Activated naive CD8-positive, alpha-beta T cell treated with anti-CD3 and anti-CD28 coated beads, Interleukin-2, amount 10 ng/mL, durations not matched to agents 7 days and 5 days (primary cell): ENCODE data around the gene SYT17. TPM values are rescaled to one million over a fixed set of nuclear protein-coding genes. Genes with fewer than 3 reads are reported as not detected.

ENCODE experiments used
- ATAC-seq: fragments of 150-1000 bp; cut with Tn5 transposase; one replicate; pipeline ENCODE4 v1.10.0; 2021; ENCODE audit warnings: low read depth, moderate library complexity
- POLR2A ChIA-PET: fragments of 350-600 bp; sonication (Branson Sonifier 250); formaldehyde crosslinking; loops from one replicate; lab custom pipeline; 2021; ENCODE audit warnings: antibody characterized with exemption; lab: Charles Lee
- DNase-seq: peaks from one replicate; pipeline ENCODE4 v3.0.0; 2021
- H3K27ac Mint-ChIP-seq: one replicate; pipeline ENCODE4 v1.8.0; 2022; ENCODE audit warnings: mild to moderate bottlenecking, mixed read lengths
- H3K27me3 Mint-ChIP-seq: one replicate; pipeline ENCODE4 v1.8.0; 2022; ENCODE audit warnings: mild to moderate bottlenecking, moderate library complexity, mixed read lengths
- H3K36me3 Mint-ChIP-seq: one replicate; pipeline ENCODE4 v1.8.0; 2021; ENCODE audit warnings: mild to moderate bottlenecking, mixed read lengths
- H3K4me1 Mint-ChIP-seq: one replicate; pipeline ENCODE4 v1.8.0; 2021; ENCODE audit warnings: mixed read lengths
- H3K4me3 Mint-ChIP-seq: one replicate; pipeline ENCODE4 v1.8.0; 2022; ENCODE audit warnings: mild to moderate bottlenecking, moderate library complexity, mixed read lengths
- H3K9me3 Mint-ChIP-seq: one replicate; pipeline ENCODE4 v1.8.0; 2021; ENCODE audit warnings: mixed read lengths
- total RNA-seq, 2 experiments: library from RNA; stranded (reverse); gene quantifications; one replicate each; pipeline ENCODE4 v1.2.3, GENCODE V29; 2021

The SYT17 gene
- not detected for total RNA-seq

- POLR2A ChIA-PET, result no interaction called here
- peak; percentile 58 for DNase-seq
- peaks cover 2% of the 10 kb centered on the region for H3K4me1 Mint-ChIP-seq
- peaks cover 21% of the 10 kb centered on the region for H3K27me3 Mint-ChIP-seq
- H3K27ac Mint-ChIP-seq, result no peak within 1 kb of the TSS
- H3K4me3 Mint-ChIP-seq, result no peak within 1 kb of the TSS
- no peak for ATAC-seq
- no peaks in the 10 kb centered on the region for H3K36me3 Mint-ChIP-seq
- no peaks in the 10 kb centered on the region for H3K9me3 Mint-ChIP-seq
Measured at GRCh38 chr16:19167710-19168370, at the start of gene SYT17. SYT17 (plus strand) TSS chr16:19168240; CDS start chr16:19168647, 407 bp downstream.

GRCh38 chr16:19118938-19119431, 49.1 kb upstream of the SYT17 start:
- H3K4me3 Mint-ChIP-seq, result peak overlapping the region; percentile 71
- H3K4me1 Mint-ChIP-seq, result peaks cover 12% of the 10 kb centered on the region
- POLR2A ChIA-PET, result interaction anchor here (0.6 kb wide), 1 partner anchor 34 kb away, joined by 3 read pairs; no protein-coding TSS in a partner anchor
- H3K27me3 Mint-ChIP-seq, result peaks cover 15% of the 10 kb centered on the region
- DNase-seq, result no peak
- no peaks in the 10 kb centered on the region for H3K36me3 Mint-ChIP-seq
- peak overlapping the region; percentile 42 for H3K27ac Mint-ChIP-seq
- ATAC-seq, result no peak
- H3K9me3 Mint-ChIP-seq, result no peaks in the 10 kb centered on the region

- no peaks in the 10 kb centered on the region for H3K36me3 Mint-ChIP-seq
- no peaks in the 10 kb centered on the region for H3K9me3 Mint-ChIP-seq
- DNase-seq (no peak), ATAC-seq (no peak)
- peak overlapping the region; percentile 12 for H3K4me3 Mint-ChIP-seq
- no peak overlapping the region for H3K27ac Mint-ChIP-seq
- peaks cover 16% of the 10 kb centered on the region for H3K27me3 Mint-ChIP-seq
- H3K4me1 Mint-ChIP-seq, result peaks cover 12% of the 10 kb centered on the region
- POLR2A ChIA-PET, result no interaction called here
Measured at GRCh38 chr16:19119564-19119963, 48.5 kb upstream of the SYT17 start.

- H3K9me3 Mint-ChIP-seq, result peaks cover 3% of the 10 kb centered on the region
- POLR2A ChIA-PET, result no interaction called here
- H3K4me1 Mint-ChIP-seq, result peaks cover 9% of the 10 kb centered on the region
Measured at GRCh38 chr16:19123535-19124178, 44.4 kb upstream of the SYT17 start.

GRCh38 chr16:19126300-19126699, 41.7 kb upstream of the SYT17 start:
- H3K4me3 Mint-ChIP-seq, result no peak overlapping the region
- peaks cover 3% of the 10 kb centered on the region for H3K9me3 Mint-ChIP-seq
- H3K27me3 Mint-ChIP-seq, result peaks cover 4% of the 10 kb centered on the region
- DNase-seq (no peak), ATAC-seq (no peak)
- no peak overlapping the region for H3K27ac Mint-ChIP-seq
- POLR2A ChIA-PET, result no interaction called here
- peaks cover 15% of the 10 kb centered on the region for H3K4me1 Mint-ChIP-seq
- H3K36me3 Mint-ChIP-seq, result no peaks in the 10 kb centered on the region

More at GRCh38 chr16:19123535-19124178, 44.4 kb upstream of the SYT17 start:
- no peak overlapping the region for H3K27ac Mint-ChIP-seq
- ATAC-seq (no peak), DNase-seq (no peak)
- H3K36me3 Mint-ChIP-seq, result no peaks in the 10 kb centered on the region
- no peak overlapping the region for H3K4me3 Mint-ChIP-seq
- H3K27me3 Mint-ChIP-seq, result peaks cover 4% of the 10 kb centered on the region

GRCh38 chr16:19127205-19127604, 40.8 kb upstream of the SYT17 start:
- no peaks in the 10 kb centered on the region for H3K36me3 Mint-ChIP-seq
- H3K27me3 Mint-ChIP-seq, result peaks cover 4% of the 10 kb centered on the region
- H3K27ac Mint-ChIP-seq, result no peak overlapping the region
- H3K9me3 Mint-ChIP-seq, result peaks cover 3% of the 10 kb centered on the region
- ATAC-seq (no peak), DNase-seq (no peak)
- POLR2A ChIA-PET, result no interaction called here
- H3K4me3 Mint-ChIP-seq, result no peak overlapping the region
- H3K4me1 Mint-ChIP-seq, result peaks cover 16% of the 10 kb centered on the region

- Mint-ChIP-seq H3K4me3 (no peak overlapping the region), H3K4me1 (peaks cover 16% of the 10 kb centered on the region), H3K27me3 (peaks cover 4% of the 10 kb centered on the region), H3K9me3 (peaks cover 3% of the 10 kb centered on the region), H3K36me3 (no peaks in the 10 kb centered on the region), H3K27ac (no peak overlapping the region)
- ATAC-seq, result no peak
- POLR2A ChIA-PET, result no interaction called here
- DNase-seq, result no peak
Measured at GRCh38 chr16:19127674-19128131, 40.3 kb upstream of the SYT17 start.

- H3K27ac Mint-ChIP-seq, result no peak overlapping the region
- peaks cover 4% of the 10 kb centered on the region for H3K27me3 Mint-ChIP-seq
- H3K36me3 Mint-ChIP-seq, result no peaks in the 10 kb centered on the region
- H3K4me1 Mint-ChIP-seq, result peaks cover 16% of the 10 kb centered on the region
- H3K4me3 Mint-ChIP-seq, result no peak overlapping the region
- DNase-seq (no peak), ATAC-seq (no peak)
- POLR2A ChIA-PET, result no interaction called here
- H3K9me3 Mint-ChIP-seq, result peaks cover 3% of the 10 kb centered on the region
Measured at GRCh38 chr16:19128454-19129200, 39.4 kb upstream of the SYT17 start.

- no peak for ATAC-seq
- no peak for DNase-seq
- Mint-ChIP-seq H3K27me3 (peaks cover 3% of the 10 kb centered on the region), H3K9me3 (no peaks in the 10 kb centered on the region), H3K4me1 (peaks cover 16% of the 10 kb centered on the region), H3K27ac (peak overlapping the region; percentile 56), H3K36me3 (no peaks in the 10 kb centered on the region), H3K4me3 (peak overlapping the region; percentile 15)
- POLR2A ChIA-PET, result no interaction called here
Measured at GRCh38 chr16:19130385-19130784, 37.7 kb upstream of the SYT17 start.

- no peaks in the 10 kb centered on the region for H3K36me3 Mint-ChIP-seq
- H3K4me3 Mint-ChIP-seq, result peak overlapping the region; percentile 15
- peaks cover 3% of the 10 kb centered on the region for H3K27me3 Mint-ChIP-seq
- H3K9me3 Mint-ChIP-seq, result no peaks in the 10 kb centered on the region
- H3K27ac Mint-ChIP-seq, result peak overlapping the region; percentile 56
- DNase-seq (no peak), ATAC-seq (no peak)
- H3K4me1 Mint-ChIP-seq, result peaks cover 16% of the 10 kb centered on the region
- POLR2A ChIA-PET, result no interaction called here
Measured at GRCh38 chr16:19130852-19131824, 36.9 kb upstream of the SYT17 start.

GRCh38 chr16:19131825-19132218, 36.2 kb upstream of the SYT17 start:
- Mint-ChIP-seq H3K27me3 (peaks cover 3% of the 10 kb centered on the region), H3K9me3 (no peaks in the 10 kb centered on the region), H3K27ac (no peak overlapping the region), H3K36me3 (no peaks in the 10 kb centered on the region), H3K4me1 (peaks cover 16% of the 10 kb centered on the region), H3K4me3 (no peak overlapping the region)
- no peak for ATAC-seq
- POLR2A ChIA-PET, result no interaction called here
- no peak for DNase-seq

- no peak for DNase-seq
- Mint-ChIP-seq H3K9me3 (no peaks in the 10 kb centered on the region), H3K27ac (no peak overlapping the region), H3K4me1 (peaks cover 16% of the 10 kb centered on the region), H3K36me3 (no peaks in the 10 kb centered on the region), H3K4me3 (no peak overlapping the region), H3K27me3 (peaks cover 3% of the 10 kb centered on the region)
- POLR2A ChIA-PET, result no interaction called here
- ATAC-seq, result no peak
Measured at GRCh38 chr16:19132255-19132654, 35.8 kb upstream of the SYT17 start.
